Kidney (tissue), 14 donors: ENCODE data around the gene DAND5. TPM values are rescaled to one million over a fixed set of nuclear protein-coding genes. Genes with fewer than 3 reads are reported as not detected.

Experiments
- DNase-seq, 5 donors: peaks; one replicate each; pipeline ENCODE4 v3.0.0-alpha.2; 2013 to 2020
- FAIRE-seq: peaks from 2 replicates; lab custom pipeline; 2012; peaks lifted over from hg19 to GRCh38; lab: Jason Lieb, UNC
- H3K27ac ChIP-seq, 2 donors: one replicate each; pipeline ENCODE4 v1.7.0; 2013; ENCODE audit warnings: low read depth in 2 of 2, low read length in 2 of 2, inconsistent platforms in 1 of 2
- H3K27me3 ChIP-seq: one replicate; pipeline ENCODE4 v1.7.1; 2013; ENCODE audit warnings: low read length, inconsistent platforms; ENCODE audit not compliant: control insufficient read depth, insufficient read depth
- H3K36me3 ChIP-seq, 3 donors: one replicate each; pipeline versions ENCODE4 v1.7.0 to v1.7.1; 2013; ENCODE audit warnings: low read length in 3 of 3, control low read depth in 1 of 3, inconsistent platforms in 1 of 3; ENCODE audit not compliant: insufficient read depth in 3 of 3, control insufficient read depth in 2 of 3
- H3K4me1 ChIP-seq, 3 donors: one replicate each; pipeline versions ENCODE4 v1.7.0 to v1.7.1; 2013; ENCODE audit warnings: low read length in 3 of 3, inconsistent platforms in 1 of 3, low read depth in 1 of 3; ENCODE audit not compliant: control insufficient read depth in 2 of 3, insufficient read depth in 2 of 3
- H3K4me3 ChIP-seq, 3 donors: one replicate each; pipeline versions ENCODE4 v1.7.0 to v1.8.1; 2013; ENCODE audit warnings: low read length in 3 of 3, control low read depth in 1 of 3, inconsistent platforms in 1 of 3
- H3K9ac ChIP-seq, 3 donors: one replicate each; pipeline versions ENCODE4 v1.7.0 to v1.7.1; 2013; ENCODE audit warnings: low read length in 3 of 3, control low read depth in 1 of 3, inconsistent platforms in 1 of 3
- H3K9me3 ChIP-seq, 3 donors: one replicate each; pipeline versions ENCODE4 v1.7.0 to v1.7.1; 2013; ENCODE audit warnings: low read length in 3 of 3, control low read depth in 1 of 3, inconsistent platforms in 1 of 3; ENCODE audit not compliant: control insufficient read depth in 2 of 3, insufficient read depth in 1 of 3
- CTCF ChIP-seq: IDR thresholded peaks from 3 replicates; pipeline ENCODE4 v1.5.1; 2012; ENCODE audit warnings: mild to moderate bottlenecking, moderate library complexity, borderline replicate concordance; ENCODE audit not compliant: insufficient read depth; ENCODE audit errors: extremely low read depth
- intact Hi-C: fragments of 100-400 bp; cut with DNase I; formaldehyde crosslinking; loops from one replicate; pipeline ENCODE4 v1.11.1; 2022
- polyA plus RNA-seq: library from polyadenylated mRNA; stranded (reverse); fragments of 350-450 nt; fragmentation: Illumina TruSeq; extraction: RNeasy Lipid Tissue Mini Kit (QIAGEN cat#74804); gene quantifications from one replicate; pipeline ENCODE4 v1.2.3, GENCODE V29; 2014; ENCODE audit warnings: low read depth, low replicate concordance; ENCODE audit not compliant: insufficient read depth
- total RNA-seq: library from RNA; stranded (reverse); fragmentation: NEBNext Ultra II Directional; extraction: Animal tissue kit (Norgen Biotek cat#: 25700); gene quantifications from one replicate; pipeline ENCODE4 v1.2.1, GENCODE V29; 2021
- donor health status: control.
- donor health status: control.
- donor health status: control.
- donor health status: control.
- donor health status: control.
- donor health status: DM: yes; HTN: yes; CAD: no.
- donor health status: Normal renal cell carcinoma (clear cell type).

The DAND5 gene
- total and polyA plus RNA-seq, 2 donors from 2014 or later = not detected

GRCh38 chr19:12937093-12937926 is 32.1 kb upstream of the DAND5 start:
- intact Hi-C loops = no loop called here
- no peak for TF ChIP-seq CTCF
- H3K27ac ChIP-seq = peak overlapping the region in 1 of 2 donors; percentile 81
- peak; percentile 57 to 82 (median 74) for DNase-seq
- peaks cover 0 to 34% (median 30%) of the 10 kb centered on the region in 3 donors for H3K4me1 ChIP-seq
- no peak for FAIRE-seq
- peak overlapping the region; percentile 22 to 71 (median 32) for H3K9ac ChIP-seq
- H3K27me3 ChIP-seq = no peaks in the 10 kb centered on the region
- H3K36me3 ChIP-seq = peaks cover 11 to 24% (median 13%) of the 10 kb centered on the region in 3 donors
- H3K4me3 ChIP-seq = peak overlapping the region; percentile 58 to 91 (median 65)
- no peaks in the 10 kb centered on the region for H3K9me3 ChIP-seq

GRCh38 chr19:12937927-12938778 is 31.2 kb upstream of the DAND5 start, which contains the start of gene CALR:
TSS of gene CALR (plus strand) at chr19:12938609. CDS start at chr19:12938680, 71 bp downstream.
- intact Hi-C loops = no loop called here
- peak; percentile 97 for FAIRE-seq

More at GRCh38 chr19:12937927-12938778, 31.2 kb upstream of the DAND5 start, which contains the start of gene CALR:
- Histone ChIP-seq H3K9ac (peak within 1 kb of the TSS; percentile 91 to 93 (median 93)), H3K36me3 (peaks cover 12 to 27% (median 13%) of the 10 kb centered on the region in 3 donors), H3K4me1 (peaks cover 0 to 27% (median 25%) of the 10 kb centered on the region in 3 donors), H3K9me3 (no peaks in the 10 kb centered on the region), H3K4me3 (peak within 1 kb of the TSS; percentile 91 to 96 (median 91)), H3K27me3 (no peaks in the 10 kb centered on the region), H3K27ac (peak within 1 kb of the TSS; percentile 91 to 92)
- no peak for TF ChIP-seq CTCF
- peak; percentile 100 for DNase-seq
